HCT116 (cell line): ENCODE results near the gene ATP6V1G1. TPM values are rescaled to one million over a fixed set of nuclear protein-coding genes. Genes with fewer than 3 reads are reported as not detected.
A peak's percentile ranks its signal among the peaks of the same experiment; 100 is the strongest.

Experiments
- ATAC-seq: fragments of 200-7000 bp; cut with Tn5 transposase; 2 replicates; pipeline ENCODE4 v1.9.1; 2020; ENCODE audit warnings: mild to moderate bottlenecking, moderate library complexity
- BruUV-seq: library from RNA; stranded (reverse); fragments of 400-500 nt; replicated peaks from 2 replicates; lab custom pipeline; 2021; lab: Mats Ljungman, UMichigan
- CTCF ChIA-PET: fragments of 300-600 bp; sonication (Branson Sonifier 250); formaldehyde crosslinking; loops from one replicate; lab custom pipeline; 2021; ENCODE audit warnings: antibody characterized with exemption; lab: Charles Lee
- POLR2A ChIA-PET: fragments of 300-600, 350-600 bp; sonication (Branson Sonifier 250); formaldehyde crosslinking; loops from one replicate; lab custom pipeline; 2021; ENCODE audit warnings: antibody characterized with exemption; lab: Charles Lee
- RAD21 ChIA-PET, 2 experiments: fragments of 300-600 bp; sonication (Branson Sonifier 250); formaldehyde crosslinking; loops; one replicate each; lab custom pipeline; 2023; ENCODE audit warnings: low total read pairs in 2 of 2; ENCODE audit not compliant: uncharacterized antibody in 2 of 2, unreplicated experiment in 2 of 2, low non-redundant PET in 1 of 2; lab: Charles Lee
- DNase-seq: peaks from one replicate; pipeline ENCODE4 v3.0.0-alpha.2; 2010; ENCODE audit warnings: low read depth, low spot score
- H2AFZ ChIP-seq: fragments of 200-600 bp; shearing (Covaris generic), sonication (generic); 2 replicates; pipeline ENCODE4 v1.6.1; 2017; ENCODE audit warnings: low read depth, mixed run types, mixed read lengths, antibody characterized with exemption, low read length; ENCODE audit not compliant: poor library complexity, severe bottlenecking
- H3K27ac ChIP-seq: 2 replicates; pipeline ENCODE4 v1.5.1; 2012; ENCODE audit warnings: low read depth, low read length
- H3K27me3 ChIP-seq: fragments of 200-600 bp; sonication (generic); 2 replicates; pipeline ENCODE4 v1.6.1; 2016; ENCODE audit warnings: mixed run types, low read length, mixed read lengths; ENCODE audit not compliant: insufficient read depth
- H3K36me3 ChIP-seq, 2 experiments: fragments of 200-500 bp in 1 of 2; fragments of 200-600 bp in 1 of 2; sonication (Bioruptor generic) in 1 of 2; sonication (generic) in 1 of 2; 2 replicates each; pipeline versions ENCODE4 v1.5.1 to v1.6.1; 2014 to 2016; ENCODE audit warnings: low read length in 2 of 2, inconsistent platforms in 1 of 2, mixed read lengths in 1 of 2, mixed run types in 1 of 2; ENCODE audit not compliant: insufficient read depth in 2 of 2, control insufficient read depth in 1 of 2
- H3K4me1 ChIP-seq, 2 experiments: fragments of 200-600 bp in 1 of 2; sonication (generic) in 1 of 2; 2 replicates each; pipeline versions ENCODE4 v1.5.1 to v1.6.1; 2012 to 2017; ENCODE audit warnings: low read length in 2 of 2, inconsistent platforms in 1 of 2, mild to moderate bottlenecking in 1 of 2, mixed read lengths in 1 of 2, mixed run types in 1 of 2, moderate library complexity in 1 of 2; ENCODE audit not compliant: insufficient read depth in 2 of 2, control insufficient read depth in 1 of 2
- H3K4me2 ChIP-seq: fragments of 200-600 bp; sonication (generic); 2 replicates; pipeline ENCODE4 v1.6.1; 2017; ENCODE audit warnings: mixed run types, low read length, mixed read lengths
- H3K4me3 ChIP-seq, 2 experiments: fragments of 200-600 bp in 1 of 2; sonication (generic) in 1 of 2; replicated peaks in 1 of 2; 2 replicates each; pipeline ENCODE4 v1.5.1; 2011 to 2016; ENCODE audit warnings: low read length in 2 of 2, control low read depth in 1 of 2, low read depth in 1 of 2, mild to moderate bottlenecking in 1 of 2, mixed read lengths in 1 of 2, mixed run types in 1 of 2
- H3K79me2 ChIP-seq: fragments of 200-600 bp; sonication (generic); 2 replicates; pipeline ENCODE4 v1.6.1; 2017; ENCODE audit warnings: mild to moderate bottlenecking, mixed run types, low read length, moderate library complexity, mixed read lengths; ENCODE audit not compliant: insufficient read depth
- H3K9ac ChIP-seq: fragments of 200-600 bp; sonication (generic); 2 replicates; pipeline ENCODE4 v1.6.1; 2016; ENCODE audit warnings: low read length, mixed read lengths
- H3K9me2 ChIP-seq: fragments of 200-600 bp; sonication (generic), shearing (Covaris generic); 2 replicates; pipeline ENCODE4 v1.6.1; 2017; ENCODE audit warnings: mixed run types, mild to moderate bottlenecking, moderate library complexity; ENCODE audit not compliant: insufficient read depth
- H3K9me3 ChIP-seq, 2 experiments: fragments of 200-500 bp in 1 of 2; fragments of 200-600 bp in 1 of 2; sonication (Bioruptor generic) in 1 of 2; sonication (generic) in 1 of 2; 2 replicates each; pipeline ENCODE4 v1.6.1; 2014 to 2017; ENCODE audit warnings: low read length in 2 of 2, mixed read lengths in 2 of 2, inconsistent platforms in 1 of 2, low read depth in 1 of 2, mild to moderate bottlenecking in 1 of 2, mixed run types in 1 of 2, moderate library complexity in 1 of 2; ENCODE audit not compliant: control insufficient read depth in 1 of 2, insufficient read depth in 1 of 2
- H4K20me1 ChIP-seq: fragments of 200-600 bp; sonication (generic), shearing (Covaris generic); 2 replicates; pipeline ENCODE4 v1.6.1; 2017; ENCODE audit warnings: mixed run types, mild to moderate bottlenecking, moderate library complexity; ENCODE audit not compliant: insufficient read depth
- CBX3 ChIP-seq: IDR thresholded peaks from 2 replicates; pipeline ENCODE4 v1.6.1; 2012; ENCODE audit warnings: low read depth
- EZH2 ChIP-seq: fragments of 200-600 bp; sonication (generic); IDR thresholded peaks from 2 replicates; pipeline ENCODE4 v1.6.1; 2017; ENCODE audit warnings: antibody characterized with exemption, mixed run types
- SRF ChIP-seq: IDR thresholded peaks from 2 replicates; pipeline ENCODE4 v1.6.1; 2012; ENCODE audit warnings: low read depth
- ZNF274 ChIP-seq: fragments of 200-500 bp; sonication (Bioruptor generic); IDR thresholded peaks from 2 replicates; pipeline ENCODE4 v1.6.1; 2014; ENCODE audit warnings: mild to moderate bottlenecking, low read depth, low read length, inconsistent platforms
- intact Hi-C: fragments of 100-400 bp; cut with micrococcal nuclease; formaldehyde crosslinking; loops from 2 replicates; pipeline ENCODE4 v1.10.0; 2022
- total RNA-seq: library from RNA; stranded (reverse); gene quantifications from one replicate; pipeline ENCODE4 v1.2.1, GENCODE V29; 2021; ENCODE audit not compliant: unreplicated experiment
- TF ChIP-seq, protein P1 (sequence below), 3 experiments: fragments of 200-600 bp in 1 of 3; sonication (generic) in 1 of 3; IDR thresholded peaks in 2 of 3; conservative IDR thresholded peaks in 1 of 3; 2 replicates each; pipeline ENCODE4 v1.5.1; 2012 to 2017; ENCODE audit warnings: low read depth in 2 of 3, low read length in 2 of 3, antibody characterized with exemption in 1 of 3, borderline replicate concordance in 1 of 3, control low read depth in 1 of 3, mild to moderate bottlenecking in 1 of 3, mixed read lengths in 1 of 3, mixed run types in 1 of 3, moderate library complexity in 1 of 3; ENCODE audit not compliant: insufficient read depth in 1 of 3

ATP6V1G1 gene
- total RNA-seq, 1 experiment from 2014 or later = 72.3 TPM

DNA sequence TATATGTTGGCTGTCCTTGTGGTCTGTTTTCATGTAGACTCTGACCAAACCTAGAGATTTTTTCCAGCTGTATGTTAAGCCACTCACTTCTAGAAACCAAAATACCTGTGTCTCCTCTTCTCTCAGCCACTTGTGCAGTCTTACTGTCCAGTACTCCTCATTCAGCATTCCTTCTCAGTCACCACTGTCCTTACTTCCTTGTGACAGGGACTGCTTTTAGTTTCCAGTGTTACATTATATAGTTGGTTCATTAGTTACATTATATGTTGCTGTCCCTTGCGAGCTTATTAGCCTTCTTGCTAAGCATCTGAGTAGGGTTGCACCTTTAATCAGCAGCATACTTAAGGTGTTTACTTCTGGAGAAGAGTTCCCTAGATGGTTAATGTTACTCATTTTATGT is 4.3 kb downstream of the ATP6V1G1 start:
- no TSS peak for BruUV-seq

DNA sequence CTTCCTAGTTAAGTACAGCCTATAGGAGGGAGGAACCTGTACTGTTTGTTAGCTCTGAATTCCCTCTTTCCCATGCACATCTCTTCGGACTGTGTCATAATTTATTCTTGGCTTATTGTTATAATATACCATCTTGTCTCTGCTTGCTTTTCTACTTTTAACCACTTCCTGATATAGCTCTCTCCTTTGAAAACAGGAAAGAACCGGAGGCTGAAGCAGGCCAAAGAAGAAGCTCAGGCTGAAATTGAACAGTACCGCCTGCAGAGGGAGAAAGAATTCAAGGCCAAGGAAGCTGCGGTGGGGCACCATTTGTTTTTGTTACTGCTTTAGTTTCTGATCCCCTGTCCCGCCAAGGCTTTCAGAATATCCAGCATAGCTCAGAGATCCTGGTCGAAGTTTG is 4.8 kb downstream of the ATP6V1G1 start:
- Histone ChIP-seq H3K4me1 (peaks cover 10 to 12% of the 10 kb centered on the region in 2 experiments), H3K27ac (no peak overlapping the region), H3K36me3 (peaks cover 20 to 21% of the 10 kb centered on the region in 2 experiments), H3K4me3 (no peak overlapping the region), H3K27me3 (no peaks in the 10 kb centered on the region), H3K9ac (no peak overlapping the region), H2AFZ (no peak overlapping the region), H3K79me2 (peaks cover 85% of the 10 kb centered on the region), H3K9me3 (no peaks in the 10 kb centered on the region), H4K20me1 (no peaks in the 10 kb centered on the region), H3K9me2 (no peaks in the 10 kb centered on the region), H3K4me2 (no peak overlapping the region)
- DNase-seq (no peak), ATAC-seq (no peak)
- TF ChIP-seq, protein P1, sequence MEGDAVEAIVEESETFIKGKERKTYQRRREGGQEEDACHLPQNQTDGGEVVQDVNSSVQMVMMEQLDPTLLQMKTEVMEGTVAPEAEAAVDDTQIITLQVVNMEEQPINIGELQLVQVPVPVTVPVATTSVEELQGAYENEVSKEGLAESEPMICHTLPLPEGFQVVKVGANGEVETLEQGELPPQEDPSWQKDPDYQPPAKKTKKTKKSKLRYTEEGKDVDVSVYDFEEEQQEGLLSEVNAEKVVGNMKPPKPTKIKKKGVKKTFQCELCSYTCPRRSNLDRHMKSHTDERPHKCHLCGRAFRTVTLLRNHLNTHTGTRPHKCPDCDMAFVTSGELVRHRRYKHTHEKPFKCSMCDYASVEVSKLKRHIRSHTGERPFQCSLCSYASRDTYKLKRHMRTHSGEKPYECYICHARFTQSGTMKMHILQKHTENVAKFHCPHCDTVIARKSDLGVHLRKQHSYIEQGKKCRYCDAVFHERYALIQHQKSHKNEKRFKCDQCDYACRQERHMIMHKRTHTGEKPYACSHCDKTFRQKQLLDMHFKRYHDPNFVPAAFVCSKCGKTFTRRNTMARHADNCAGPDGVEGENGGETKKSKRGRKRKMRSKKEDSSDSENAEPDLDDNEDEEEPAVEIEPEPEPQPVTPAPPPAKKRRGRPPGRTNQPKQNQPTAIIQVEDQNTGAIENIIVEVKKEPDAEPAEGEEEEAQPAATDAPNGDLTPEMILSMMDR (IDR thresholded peaks at IDR 0.05 in 2 of 3, conservative IDR thresholded peaks at IDR 0.05 in 1 of 3; ENCODE audit: borderline replicate concordance in 1 of 3, insufficient read depth in 1 of 3, low read depth in 2 of 3, low read length in 2 of 3) = 0 out of 6 replicates have a peak, but pooled peaks of 1 of the 3 experiments have one; percentile 7
- no peak for TF ChIP-seq SRF
- intact Hi-C loops = no loop called here
- ChIA-PET CTCF (no interaction called here), RAD21 (no interaction called here), POLR2A (no interaction called here)
- BruUV-seq = no TSS peak

More for the DNA sequence above, 4.3 kb downstream of the ATP6V1G1 start:
- Histone ChIP-seq H3K4me2 (no peak overlapping the region), H3K4me3 (no peak overlapping the region), H3K79me2 (peaks cover 85% of the 10 kb centered on the region), H3K36me3 (peaks cover 18 to 19% of the 10 kb centered on the region in 2 experiments; a peak in 3 of 4 replicates), H3K9me2 (no peaks in the 10 kb centered on the region), H3K27ac (no peak overlapping the region), H3K9ac (no peak overlapping the region), H2AFZ (no peak overlapping the region), H3K27me3 (no peaks in the 10 kb centered on the region), H3K9me3 (no peaks in the 10 kb centered on the region), H4K20me1 (no peaks in the 10 kb centered on the region), H3K4me1 (peaks cover 10 to 17% of the 10 kb centered on the region in 2 experiments)
- ChIA-PET POLR2A (no interaction called here), CTCF (no interaction called here), RAD21 (no interaction called here)
- ATAC-seq (no peak), DNase-seq (no peak)
- TF ChIP-seq CBX3 = no peak
- TF ChIP-seq ZNF274 = no peak
- no peak for TF ChIP-seq EZH2
- intact Hi-C loops = no loop called here
